ENCODE data around the gene PVR. TPM values are rescaled to one million over a fixed set of nuclear protein-coding genes. Genes with fewer than 3 reads are reported as not detected.

PVR gene
- total RNA-seq, 1 experiment from 2014 or later = 47.7 TPM

DNA sequence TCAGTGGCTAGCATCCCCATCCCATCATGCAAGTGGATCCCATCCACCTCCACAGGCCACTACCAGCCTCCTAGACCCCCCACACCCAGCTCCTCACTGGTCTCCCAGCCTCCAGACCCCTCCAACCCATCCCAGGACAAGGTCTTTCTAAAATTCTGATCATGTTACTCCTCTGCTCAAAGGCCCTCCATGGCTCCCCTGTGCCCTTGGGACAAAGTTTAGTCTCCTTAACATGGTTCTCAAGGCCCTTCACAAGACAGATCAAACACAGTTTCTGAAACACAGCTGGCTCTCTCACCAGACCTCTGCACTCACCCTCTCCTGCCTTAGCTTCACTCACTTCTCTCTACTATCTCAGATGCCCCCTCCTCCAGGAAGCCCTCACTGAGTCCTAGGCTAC, 36.8 kb downstream of the PVR start:
- Histone ChIP-seq H3K9me3 (ENCODE audit: control insufficient read depth, insufficient read depth, low read depth, low read length) (no peaks in the 10 kb centered on the region), H3K27ac (ENCODE audit: low read length) (no peak overlapping the region), H3K27me3 (ENCODE audit: control insufficient read depth, insufficient read depth, low read length) (no peaks in the 10 kb centered on the region), H3K36me3 (ENCODE audit: control insufficient read depth, insufficient read depth, low read length) (no peaks in the 10 kb centered on the region), H3K4me1 (ENCODE audit: control insufficient read depth, insufficient read depth, low read length) (peaks cover 2% of the 10 kb centered on the region; the same call in 1 of the 2 replicates), H3K4me3 (ENCODE audit: low read depth in 2 of 2, low read length in 2 of 2) (no peak overlapping the region)
- intact Hi-C loops (cut with micrococcal nuclease; ENCODE audit: unreplicated experiment) (no loop called here), in situ Hi-C loops (cut with HindIII; ENCODE audit: low pct_unique_long_range_greater_than_20kb, low sequenced_read_pairs) (no loop called here)
- DNase-seq (ENCODE audit: low read depth, low spot score) (no peak), ATAC-seq (no peak)
- TF ChIP-seq POLR2AphosphoS5 (IDR thresholded peaks at IDR 0.05; ENCODE audit: low read depth, low read length) (no peak), TCF7L2 (IDR thresholded peaks at IDR 0.05; ENCODE audit: low read depth, low read length) (no peak), SIN3A (IDR thresholded peaks at IDR 0.05; ENCODE audit: borderline replicate concordance, insufficient read depth, low read depth, low read length) (no peak)
- TF ChIP-seq, protein P1, sequence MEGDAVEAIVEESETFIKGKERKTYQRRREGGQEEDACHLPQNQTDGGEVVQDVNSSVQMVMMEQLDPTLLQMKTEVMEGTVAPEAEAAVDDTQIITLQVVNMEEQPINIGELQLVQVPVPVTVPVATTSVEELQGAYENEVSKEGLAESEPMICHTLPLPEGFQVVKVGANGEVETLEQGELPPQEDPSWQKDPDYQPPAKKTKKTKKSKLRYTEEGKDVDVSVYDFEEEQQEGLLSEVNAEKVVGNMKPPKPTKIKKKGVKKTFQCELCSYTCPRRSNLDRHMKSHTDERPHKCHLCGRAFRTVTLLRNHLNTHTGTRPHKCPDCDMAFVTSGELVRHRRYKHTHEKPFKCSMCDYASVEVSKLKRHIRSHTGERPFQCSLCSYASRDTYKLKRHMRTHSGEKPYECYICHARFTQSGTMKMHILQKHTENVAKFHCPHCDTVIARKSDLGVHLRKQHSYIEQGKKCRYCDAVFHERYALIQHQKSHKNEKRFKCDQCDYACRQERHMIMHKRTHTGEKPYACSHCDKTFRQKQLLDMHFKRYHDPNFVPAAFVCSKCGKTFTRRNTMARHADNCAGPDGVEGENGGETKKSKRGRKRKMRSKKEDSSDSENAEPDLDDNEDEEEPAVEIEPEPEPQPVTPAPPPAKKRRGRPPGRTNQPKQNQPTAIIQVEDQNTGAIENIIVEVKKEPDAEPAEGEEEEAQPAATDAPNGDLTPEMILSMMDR (IDR thresholded peaks at IDR 0.05) = no peak
- TF ChIP-seq, protein P2, sequence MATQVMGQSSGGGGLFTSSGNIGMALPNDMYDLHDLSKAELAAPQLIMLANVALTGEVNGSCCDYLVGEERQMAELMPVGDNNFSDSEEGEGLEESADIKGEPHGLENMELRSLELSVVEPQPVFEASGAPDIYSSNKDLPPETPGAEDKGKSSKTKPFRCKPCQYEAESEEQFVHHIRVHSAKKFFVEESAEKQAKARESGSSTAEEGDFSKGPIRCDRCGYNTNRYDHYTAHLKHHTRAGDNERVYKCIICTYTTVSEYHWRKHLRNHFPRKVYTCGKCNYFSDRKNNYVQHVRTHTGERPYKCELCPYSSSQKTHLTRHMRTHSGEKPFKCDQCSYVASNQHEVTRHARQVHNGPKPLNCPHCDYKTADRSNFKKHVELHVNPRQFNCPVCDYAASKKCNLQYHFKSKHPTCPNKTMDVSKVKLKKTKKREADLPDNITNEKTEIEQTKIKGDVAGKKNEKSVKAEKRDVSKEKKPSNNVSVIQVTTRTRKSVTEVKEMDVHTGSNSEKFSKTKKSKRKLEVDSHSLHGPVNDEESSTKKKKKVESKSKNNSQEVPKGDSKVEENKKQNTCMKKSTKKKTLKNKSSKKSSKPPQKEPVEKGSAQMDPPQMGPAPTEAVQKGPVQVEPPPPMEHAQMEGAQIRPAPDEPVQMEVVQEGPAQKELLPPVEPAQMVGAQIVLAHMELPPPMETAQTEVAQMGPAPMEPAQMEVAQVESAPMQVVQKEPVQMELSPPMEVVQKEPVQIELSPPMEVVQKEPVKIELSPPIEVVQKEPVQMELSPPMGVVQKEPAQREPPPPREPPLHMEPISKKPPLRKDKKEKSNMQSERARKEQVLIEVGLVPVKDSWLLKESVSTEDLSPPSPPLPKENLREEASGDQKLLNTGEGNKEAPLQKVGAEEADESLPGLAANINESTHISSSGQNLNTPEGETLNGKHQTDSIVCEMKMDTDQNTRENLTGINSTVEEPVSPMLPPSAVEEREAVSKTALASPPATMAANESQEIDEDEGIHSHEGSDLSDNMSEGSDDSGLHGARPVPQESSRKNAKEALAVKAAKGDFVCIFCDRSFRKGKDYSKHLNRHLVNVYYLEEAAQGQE (IDR thresholded peaks at IDR 0.05; ENCODE audit: insufficient read depth in 1 of 2, low read depth in 2 of 2, low read length in 1 of 2) = no peak
- no TSS peak for BruUV-seq (replicated peaks)
- CTCF ChIA-PET = no interaction called here
- POLR2A ChIA-PET = no interaction called here

DNA sequence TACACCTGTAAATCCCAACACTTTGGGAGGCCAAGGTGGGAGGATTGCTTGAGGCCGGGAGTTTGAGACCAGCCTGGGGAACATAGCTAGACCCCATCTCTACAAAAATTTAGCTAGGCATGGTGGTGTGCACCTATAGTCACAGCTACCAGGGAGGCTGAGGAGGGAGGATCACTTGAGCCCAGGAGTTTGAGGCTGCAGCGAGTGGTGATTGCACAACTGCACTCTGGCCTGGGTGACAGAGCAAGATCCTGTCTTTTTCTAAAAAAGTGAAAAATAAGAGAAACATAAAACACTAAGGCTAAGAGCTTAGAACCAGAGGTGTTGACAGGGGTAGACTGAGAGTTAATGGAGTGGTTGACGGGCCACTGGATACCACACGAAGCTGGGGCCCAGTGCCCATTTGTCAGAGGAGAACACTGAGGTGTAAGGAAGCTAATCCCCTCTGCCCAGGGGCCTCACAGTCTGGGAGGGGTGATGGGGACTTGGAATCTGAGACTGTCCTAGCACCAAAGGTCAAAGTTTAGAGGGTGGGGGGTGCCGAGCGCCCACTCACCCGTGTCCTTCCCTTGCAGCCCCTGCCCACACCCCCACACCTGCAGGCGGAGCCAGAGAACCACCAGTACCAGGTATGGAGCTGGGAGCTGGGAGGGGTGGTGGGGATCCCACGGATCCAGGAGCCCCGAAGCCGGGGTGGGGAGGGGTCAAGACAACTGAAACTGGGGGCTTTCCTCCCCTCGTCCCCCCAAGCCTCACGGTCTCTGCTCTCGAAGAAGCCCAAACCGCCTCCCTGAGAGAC, 38.5 kb downstream of the PVR start:
- no TSS peak for BruUV-seq (replicated peaks)
- intact Hi-C loops (cut with micrococcal nuclease; ENCODE audit: unreplicated experiment) (no loop called here), in situ Hi-C loops (cut with HindIII; ENCODE audit: low pct_unique_long_range_greater_than_20kb, low sequenced_read_pairs) (no loop called here)
- no peak overlapping the region for H3K4me3 ChIP-seq (ENCODE audit: low read depth in 2 of 2, low read length in 2 of 2)
- no peaks in the 10 kb centered on the region for H3K36me3 ChIP-seq (ENCODE audit: control insufficient read depth, insufficient read depth, low read length)
- DNase-seq (ENCODE audit: low read depth, low spot score) (no peak), ATAC-seq (no peak)
- no peaks in the 10 kb centered on the region for H3K27me3 ChIP-seq (ENCODE audit: control insufficient read depth, insufficient read depth, low read length)
- no peak for TF ChIP-seq TCF7L2 (IDR thresholded peaks at IDR 0.05; ENCODE audit: low read depth, low read length)
- TF ChIP-seq, protein P2 (IDR thresholded peaks at IDR 0.05; ENCODE audit: insufficient read depth in 1 of 2, low read depth in 2 of 2, low read length in 1 of 2) = no peak
- CTCF ChIA-PET = interaction anchor here (0.5 kb wide), 1 partner anchor 36 kb away, joined by 5 read pairs; no protein-coding TSS in a partner anchor
- H3K9me3 ChIP-seq (ENCODE audit: control insufficient read depth, insufficient read depth, low read depth, low read length) = no peaks in the 10 kb centered on the region
- POLR2A ChIA-PET = no interaction called here
- H3K27ac ChIP-seq (ENCODE audit: low read length) = no peak overlapping the region
- peaks cover 2% of the 10 kb centered on the region; the same call in 1 of the 2 replicates for H3K4me1 ChIP-seq (ENCODE audit: control insufficient read depth, insufficient read depth, low read length)

Measured in Panc1 (cell line).